Fibroblast of villous mesenchyme (primary cell): ENCODE results near the gene NOP53. TPM values are rescaled to one million over a fixed set of nuclear protein-coding genes. Genes with fewer than 3 reads are reported as not detected.

Experiments used
- DNase-seq: peaks from one replicate; pipeline ENCODE4 v3.0.0-alpha.2; 2010; ENCODE audit warnings: low read depth
- H3K4me3 ChIP-seq: 2 replicates; pipeline ENCODE4 v1.5.1; 2011; ENCODE audit warnings: low read depth, mild to moderate bottlenecking, low read length
- total RNA-seq: library from RNA; depleted of rRNA; stranded (reverse); fragments of >200 nt; gene quantifications from 2 replicates; pipeline ENCODE4 v1.2.3, GENCODE V29; 2012
- TF ChIP-seq, protein P1 (sequence below): IDR thresholded peaks from 2 replicates; pipeline ENCODE4 v1.5.1; 2012; ENCODE audit warnings: low read depth, mild to moderate bottlenecking, low read length; ENCODE audit not compliant: insufficient read depth

The NOP53 gene
- total RNA-seq, 1 donor = 35.0 TPM

DNA sequence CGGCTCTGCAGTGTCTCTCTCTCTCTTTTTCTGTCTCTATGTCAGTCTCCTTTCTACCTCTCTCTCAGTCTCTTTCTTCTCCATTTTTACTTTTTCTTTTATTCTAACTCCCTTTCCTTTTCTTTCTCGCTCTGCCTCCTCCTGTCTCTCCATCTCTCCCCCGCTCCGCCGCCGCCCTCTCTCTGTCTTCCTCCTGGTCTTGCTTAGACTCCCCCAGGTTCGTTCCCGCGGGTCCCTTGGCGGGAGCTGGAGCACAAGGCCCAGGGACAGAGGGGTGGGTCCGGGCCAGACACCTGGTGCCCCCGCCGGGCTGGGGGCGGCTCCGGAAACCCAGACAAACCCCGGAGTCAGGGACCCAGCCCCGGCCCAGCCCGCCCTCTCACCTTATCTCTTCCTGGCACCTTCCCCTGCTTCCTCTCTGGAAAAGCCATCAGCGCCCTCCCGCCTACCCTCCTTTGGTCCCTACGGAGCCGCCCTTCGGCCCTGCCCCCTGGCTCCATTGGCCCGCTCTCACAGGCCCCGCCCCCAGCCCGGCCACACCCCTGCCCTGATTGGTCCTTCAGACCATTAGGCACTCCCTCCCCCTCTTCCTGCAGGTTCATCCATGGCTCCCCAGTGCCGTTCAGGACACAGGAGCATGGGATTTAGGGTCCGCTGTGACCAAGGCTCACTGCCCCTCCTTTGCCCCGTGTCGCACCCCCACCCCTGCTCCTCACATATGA lies 15.4 kb upstream of the NOP53 start:
- DNase-seq = no peak
- TF ChIP-seq, protein P1, sequence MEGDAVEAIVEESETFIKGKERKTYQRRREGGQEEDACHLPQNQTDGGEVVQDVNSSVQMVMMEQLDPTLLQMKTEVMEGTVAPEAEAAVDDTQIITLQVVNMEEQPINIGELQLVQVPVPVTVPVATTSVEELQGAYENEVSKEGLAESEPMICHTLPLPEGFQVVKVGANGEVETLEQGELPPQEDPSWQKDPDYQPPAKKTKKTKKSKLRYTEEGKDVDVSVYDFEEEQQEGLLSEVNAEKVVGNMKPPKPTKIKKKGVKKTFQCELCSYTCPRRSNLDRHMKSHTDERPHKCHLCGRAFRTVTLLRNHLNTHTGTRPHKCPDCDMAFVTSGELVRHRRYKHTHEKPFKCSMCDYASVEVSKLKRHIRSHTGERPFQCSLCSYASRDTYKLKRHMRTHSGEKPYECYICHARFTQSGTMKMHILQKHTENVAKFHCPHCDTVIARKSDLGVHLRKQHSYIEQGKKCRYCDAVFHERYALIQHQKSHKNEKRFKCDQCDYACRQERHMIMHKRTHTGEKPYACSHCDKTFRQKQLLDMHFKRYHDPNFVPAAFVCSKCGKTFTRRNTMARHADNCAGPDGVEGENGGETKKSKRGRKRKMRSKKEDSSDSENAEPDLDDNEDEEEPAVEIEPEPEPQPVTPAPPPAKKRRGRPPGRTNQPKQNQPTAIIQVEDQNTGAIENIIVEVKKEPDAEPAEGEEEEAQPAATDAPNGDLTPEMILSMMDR = no peak
- no peak overlapping the region for H3K4me3 ChIP-seq

DNA sequence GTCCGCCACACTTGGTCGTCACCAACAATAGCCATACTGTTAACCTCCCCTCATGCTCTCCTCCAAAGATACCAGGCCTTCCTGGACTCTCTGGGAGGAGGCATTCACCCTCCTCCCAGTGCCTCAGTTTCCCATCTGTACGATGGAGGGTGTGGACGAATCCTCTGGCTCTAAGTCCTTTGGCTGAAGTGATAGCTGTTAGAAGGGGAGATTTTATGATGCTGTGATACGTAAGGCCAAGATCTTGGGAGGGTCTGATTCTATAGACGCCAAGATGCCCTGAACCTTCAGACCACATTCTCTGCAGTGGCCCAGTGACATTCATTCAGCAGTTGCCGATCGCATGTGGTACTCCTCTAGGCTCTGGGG lies 14.8 kb upstream of the NOP53 start:
- H3K4me3 ChIP-seq = no peak overlapping the region
- TF ChIP-seq, protein P1 = no peak
- DNase-seq = no peak

DNA sequence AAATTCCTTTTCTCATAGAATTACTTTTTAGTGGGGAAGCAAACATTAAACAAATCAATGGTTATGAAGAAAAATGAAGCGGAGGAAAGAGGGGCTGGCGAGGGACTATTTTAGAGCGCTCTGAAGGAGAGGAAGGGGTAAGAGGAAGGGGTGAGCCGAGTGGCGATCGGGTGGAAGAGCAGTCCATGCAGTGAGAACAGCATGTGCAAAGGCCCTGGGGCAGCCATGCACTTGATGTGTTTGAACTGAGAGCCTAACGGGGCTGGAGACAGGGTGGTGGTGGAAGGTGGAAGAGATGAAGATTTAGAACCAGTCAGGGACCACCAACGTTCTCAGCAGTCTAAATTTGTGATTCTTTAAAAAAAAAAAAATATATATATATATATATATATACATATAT lies 14.4 kb upstream of the NOP53 start:
- no peak overlapping the region for H3K4me3 ChIP-seq
- no peak for DNase-seq
- TF ChIP-seq, protein P1 = no peak

DNA sequence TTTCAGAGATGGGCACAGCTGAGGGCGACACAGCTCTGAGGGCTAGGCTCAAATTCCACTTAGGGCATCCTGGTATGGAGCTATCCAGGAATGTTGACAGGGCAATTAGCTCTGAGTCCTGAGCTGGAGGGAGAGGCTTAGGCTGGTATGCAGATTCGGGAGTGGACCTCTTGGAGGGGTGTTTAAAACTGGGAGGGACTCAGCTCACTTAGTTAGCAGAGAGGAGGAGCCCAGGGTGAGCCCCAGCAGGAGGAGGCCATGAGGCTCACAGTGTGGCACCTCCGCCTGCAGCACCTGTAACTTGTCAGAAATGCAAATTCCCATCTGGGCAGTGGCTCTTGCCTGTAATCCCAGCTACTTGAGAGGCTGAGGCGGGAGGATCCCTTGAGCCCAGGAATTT lies 10.2 kb upstream of the NOP53 start:
- no peak for DNase-seq
- H3K4me3 ChIP-seq = no peak overlapping the region
- TF ChIP-seq, protein P1 = no peak

DNA sequence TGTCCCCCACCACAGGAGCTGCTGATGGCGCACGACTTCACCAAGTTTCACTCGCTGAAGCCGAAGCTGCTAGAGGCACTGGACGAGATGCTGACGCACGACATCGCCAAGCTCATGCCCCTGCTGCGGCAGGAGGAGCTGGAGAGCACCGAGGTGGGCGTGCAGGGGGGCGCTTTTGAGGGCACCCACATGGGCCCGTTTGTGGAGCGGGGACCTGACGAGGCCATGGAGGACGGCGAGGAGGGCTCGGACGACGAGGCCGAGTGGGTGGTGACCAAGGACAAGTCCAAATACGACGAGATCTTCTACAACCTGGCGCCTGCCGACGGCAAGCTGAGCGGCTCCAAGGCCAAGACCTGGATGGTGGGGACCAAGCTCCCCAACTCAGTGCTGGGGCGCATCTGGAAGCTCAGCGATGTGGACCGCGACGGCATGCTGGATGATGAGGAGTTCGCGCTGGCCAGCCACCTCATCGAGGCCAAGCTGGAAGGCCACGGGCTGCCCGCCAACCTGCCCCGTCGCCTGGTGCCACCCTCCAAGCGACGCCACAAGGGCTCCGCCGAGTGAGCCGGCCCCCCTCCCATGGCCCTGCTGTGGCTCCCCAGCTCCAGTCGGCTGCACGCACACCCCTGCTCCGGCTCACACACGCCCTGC lies 4.4 kb upstream of the NOP53 start:
- DNase-seq = no peak
- TF ChIP-seq, protein P1 = no peak
- H3K4me3 ChIP-seq = no peak overlapping the region

DNA sequence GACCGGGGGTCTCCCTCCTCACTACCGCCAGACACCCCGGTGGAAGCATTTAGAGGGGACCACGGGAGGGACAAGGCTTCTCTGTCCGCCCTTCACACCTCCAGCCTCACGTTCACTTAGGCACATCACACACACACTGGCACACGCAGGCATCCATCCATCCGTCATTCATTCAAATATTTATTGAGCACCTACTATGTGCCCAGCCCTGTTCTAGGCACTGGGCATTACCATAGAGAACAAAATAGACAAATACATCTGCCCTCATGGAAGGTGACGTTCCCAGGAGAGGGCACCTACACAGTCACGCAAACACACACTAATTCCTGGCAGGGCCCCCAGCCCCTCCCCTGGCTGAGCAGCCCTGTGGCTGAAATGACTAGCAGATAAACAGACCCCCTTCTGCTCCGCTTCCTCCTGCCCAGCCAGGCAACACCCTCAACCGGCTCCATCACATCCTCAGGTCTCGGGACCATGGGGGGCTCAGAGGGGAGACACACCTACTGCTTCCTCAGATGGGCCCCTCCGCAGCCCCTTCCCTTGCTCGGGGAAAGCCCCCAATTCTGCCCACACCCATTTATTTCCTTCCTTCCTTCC lies 3.7 kb upstream of the NOP53 start:
- no peak overlapping the region for H3K4me3 ChIP-seq
- TF ChIP-seq, protein P1 = no peak
- DNase-seq = no peak
